HepG2 (cell line): ENCODE data around the gene CST3. TPM values are rescaled to one million over a fixed set of nuclear protein-coding genes. Genes with fewer than 3 reads are reported as not detected.

Experiments used
- CREM ChIP-seq, 2 experiments: sonication (generic) in 1 of 2; formaldehyde crosslinking in 1 of 2; IDR thresholded peaks; 2 replicates each; pipeline versions ENCODE4 v1.4.0 to v1.6.1; 2016 to 2020; ENCODE audit warnings: antibody characterized with exemption in 1 of 2, mild to moderate bottlenecking in 1 of 2, missing genetic modification reagents in 1 of 2
- DPF2 ChIP-seq: sonication (generic); formaldehyde crosslinking; IDR thresholded peaks from 2 replicates; pipeline ENCODE4 v1.4.0; 2020; ENCODE audit warnings: mild to moderate bottlenecking, low read depth, missing genetic modification reagents, borderline replicate concordance
- ETV6 ChIP-seq: sonication (generic); formaldehyde crosslinking; conservative IDR thresholded peaks from 2 replicates; pipeline ENCODE4 v1.4.0; 2020; ENCODE audit warnings: missing genetic modification reagents
- FOXO1 ChIP-seq: sonication (generic); formaldehyde crosslinking; IDR thresholded peaks from 2 replicates; pipeline ENCODE4 v1.4.0; 2020; ENCODE audit warnings: missing genetic modification reagents
- HNF1B ChIP-seq: sonication (generic); formaldehyde crosslinking; IDR thresholded peaks from 2 replicates; pipeline ENCODE4 v1.5.1; 2020; ENCODE audit warnings: mild to moderate bottlenecking, moderate library complexity, missing genetic modification reagents
- PRPF4 ChIP-seq: fragments of 200-400 bp; formaldehyde crosslinking; IDR thresholded peaks from 2 replicates; pipeline ENCODE4 v1.6.1; 2016; ENCODE audit warnings: low read length, low read depth; ENCODE audit not compliant: poor library complexity, severe bottlenecking
- RERE ChIP-seq: IDR thresholded peaks from 2 replicates; pipeline ENCODE4 v1.6.1; 2016; ENCODE audit warnings: low read depth, missing genetic modification reagents, missing compliant biosample characterization
- SOX13 ChIP-seq, 3 experiments: fragments of 450-650 bp in 1 of 3; sonication (generic) in 1 of 3; formaldehyde crosslinking in 1 of 3; IDR thresholded peaks in 2 of 3; conservative IDR thresholded peaks in 1 of 3; 2 replicates each; pipeline versions ENCODE4 v1.5.0 to v1.6.1; 2016 to 2020; ENCODE audit warnings: antibody characterized with exemption in 1 of 3, mild to moderate bottlenecking in 1 of 3, missing compliant biosample characterization in 1 of 3, missing genetic modification reagents in 1 of 3, moderate library complexity in 1 of 3
- ZHX2 ChIP-seq, 2 experiments: sonication (generic) in 1 of 2; formaldehyde crosslinking in 1 of 2; IDR thresholded peaks; 2 replicates each; pipeline versions ENCODE4 v1.6.1 to v1.9.0; 2014 to 2022; ENCODE audit warnings: antibody characterized with exemption in 1 of 2, borderline replicate concordance in 1 of 2, inconsistent platforms in 1 of 2, low read depth in 1 of 2, missing genetic modification reagents in 1 of 2
- ZNF331 ChIP-seq: sonication (generic); formaldehyde crosslinking; IDR thresholded peaks from 2 replicates; pipeline ENCODE4 v1.4.0; 2020; ENCODE audit warnings: missing genetic modification reagents
- ZNF703 ChIP-seq: sonication (generic); formaldehyde crosslinking; IDR thresholded peaks from 2 replicates; pipeline ENCODE4 v1.5.1; 2020; ENCODE audit warnings: missing genetic modification reagents, mild to moderate bottlenecking, moderate library complexity, borderline replicate concordance
- polyA plus RNA-seq, 8 experiments: library from polyadenylated mRNA; depleted of rRNA in 3 of 8; stranded (reverse) in 7 of 8; unstranded in 1 of 8; fragments of >200 nt; fragmentation: Illumina TruSeq in 4 of 8; extraction: Trizol in 4 of 8; gene quantifications; 2 replicates each; pipeline versions ENCODE4 v1.2.1 to v1.2.3, GENCODE V29; 2011 to 2016; ENCODE audit warnings: low read depth in 4 of 8, missing spikeins in 1 of 8, mixed read lengths in 1 of 8; ENCODE audit not compliant: insufficient read depth in 1 of 8
- total RNA-seq, 5 experiments: library from RNA; depleted of rRNA; stranded (reverse); fragments of >200 nt; fragmentation: Illumina TruSeq; extraction: Trizol; gene quantifications; 2 replicates each; pipeline ENCODE4 v1.2.3, GENCODE V29; 2016; ENCODE audit warnings: low read depth in 1 of 5

CST3 gene
- total and polyA plus RNA-seq, 2 of the 13 experiments (the other 11 are each of a cell fraction or from before 2014, with no cell fraction given): 690 to 1,005 TPM

- TF ChIP-seq ZHX2 (IDR thresholded peaks at IDR 0.05; ENCODE audit: low read depth) (no peak), ZHX2 (CRISPR knock-in tag; IDR thresholded peaks at IDR 0.05; ENCODE audit: borderline replicate concordance) (no peak; the same call in 1 of the 2 replicates), ZNF331 (CRISPR knock-in tag) (peak; percentile 49; the same call in 1 of the 2 replicates), ETV6 (no peak), DPF2 (CRISPR knock-in tag) (0 out of 2 replicates have a peak, but pooled peaks have one; percentile 10), FOXO1 (CRISPR knock-in tag) (peak; percentile 30; the same call in 1 of the 2 replicates), ZNF703 (no peak), PRPF4 (no peak), RERE (CRISPR knock-in tag) (no peak), CREM (IDR thresholded peaks at IDR 0.05) (no peak), CREM (CRISPR knock-in tag; IDR thresholded peaks at IDR 0.05) (no peak), HNF1B (no peak; the same call in 1 of the 2 replicates), SOX13 (IDR thresholded peaks at IDR 0.05) (peak; percentile 25; the same call in 1 of the 2 replicates), SOX13 (CRISPR knock-in tag; conservative IDR thresholded peaks at IDR 0.05 in 1 of 2, IDR thresholded peaks at IDR 0.05 in 1 of 2) (no peak; a peak in 1 of 4 replicates)
Measured at GRCh38 chr20:23586735-23587525, 50.8 kb downstream of the CST3 start (continued).
